ENCODE measurements around the gene FAM78B.
A peak's percentile ranks its signal among the peaks of the same experiment; 100 is the strongest.

FAM78B gene

DNA sequence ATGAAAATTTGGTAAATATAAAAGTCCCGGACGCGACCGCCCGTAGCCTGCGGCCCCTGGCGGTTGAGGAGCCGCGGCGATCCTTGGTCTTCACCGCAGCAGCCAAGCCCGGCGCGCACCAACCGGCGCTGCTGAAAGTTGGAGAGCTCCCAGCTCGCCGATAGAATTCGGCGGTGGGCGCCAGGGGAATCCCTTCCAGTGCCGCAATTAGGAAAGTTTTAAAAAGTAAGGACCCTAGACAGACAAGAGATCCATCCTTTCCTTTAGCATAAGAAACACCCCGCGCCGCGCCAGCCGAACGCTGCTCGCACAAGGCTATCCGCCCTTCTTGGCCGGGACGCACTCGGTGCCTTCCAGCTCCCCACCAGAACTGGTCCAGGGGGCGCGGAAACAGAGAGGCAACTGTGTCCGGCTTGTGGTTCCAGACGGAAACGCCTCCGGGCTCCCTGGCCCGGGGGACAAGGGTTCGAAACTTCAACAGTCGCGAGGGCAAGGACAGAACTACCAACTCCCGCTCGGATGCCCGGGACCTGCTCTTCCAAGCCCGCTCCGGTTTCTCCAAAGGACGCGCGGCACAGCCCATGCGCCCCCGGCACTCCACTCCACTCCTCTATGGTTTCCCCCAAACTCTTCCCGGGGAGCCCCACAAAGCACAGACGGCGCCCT is 1.7 kb downstream of the FAM78B start:
- no peak for DNase-seq (ENCODE audit: low spot score)

GRCh38 chr1:166164646-166164994 is 2.2 kb downstream of the FAM78B start:
- DNase-seq (ENCODE audit: low spot score), result no peak

DNA sequence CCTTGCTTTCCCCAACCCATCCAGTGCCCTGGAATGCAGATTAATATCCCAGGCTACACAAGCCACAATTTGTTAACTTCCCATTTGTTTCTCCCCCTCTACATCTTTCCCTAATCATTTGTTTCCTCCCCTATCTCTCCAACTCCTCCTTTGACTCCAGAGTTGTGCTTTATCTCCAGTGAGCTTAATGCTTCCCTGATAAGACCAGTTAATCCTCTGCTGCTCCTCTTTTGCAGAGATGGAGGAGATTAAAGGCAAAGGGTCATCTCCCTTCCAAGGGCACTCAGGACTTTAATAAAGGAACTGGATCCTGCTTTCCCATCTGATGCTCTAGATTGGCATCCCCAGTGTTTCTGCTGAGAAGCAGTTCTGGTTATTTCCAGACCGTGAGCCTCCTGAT is 7.1 kb downstream of the FAM78B start:
- DNase-seq (ENCODE audit: low spot score), result no peak

DNA sequence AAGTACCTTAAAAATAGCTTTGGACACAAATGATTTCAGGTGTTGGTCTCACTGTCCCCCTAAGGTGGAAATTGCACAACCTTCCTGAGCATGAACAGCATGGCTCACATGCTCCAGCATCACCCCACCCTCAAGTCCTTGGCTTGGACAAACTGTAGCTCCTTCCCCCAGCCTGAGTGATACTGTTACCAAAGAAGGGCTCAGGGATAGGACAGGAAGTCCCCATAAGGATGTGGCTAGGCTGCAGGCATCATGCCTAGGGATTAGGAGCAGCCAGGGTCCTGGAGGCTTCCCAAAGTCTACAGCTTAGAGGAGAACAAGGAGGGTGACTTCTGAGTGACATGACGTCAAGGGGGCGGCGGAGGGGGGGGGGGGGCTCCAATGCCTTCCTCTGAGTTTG is 10.1 kb downstream of the FAM78B start:
- no peak for DNase-seq (ENCODE audit: low spot score)

DNA sequence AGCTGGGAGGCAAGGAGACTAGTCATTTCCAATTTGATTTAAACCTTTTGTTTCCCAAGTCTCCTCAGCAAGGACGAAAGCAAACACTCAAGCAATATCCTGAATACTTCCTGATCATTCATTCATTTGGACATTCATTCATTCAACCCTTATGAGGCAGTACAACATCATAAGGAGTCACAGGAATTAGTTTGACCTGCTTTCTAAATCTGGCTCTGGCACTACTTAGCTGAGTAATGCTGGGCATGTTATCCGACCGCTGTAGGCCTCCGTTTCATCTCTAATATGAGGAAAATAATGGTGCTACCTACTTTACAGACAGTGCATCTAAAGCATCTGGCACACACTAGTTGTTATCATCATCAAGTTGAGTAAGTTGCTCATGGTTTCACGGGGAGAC is 11.7 kb downstream of the FAM78B start:
- no peak for DNase-seq (ENCODE audit: low spot score)

DNA sequence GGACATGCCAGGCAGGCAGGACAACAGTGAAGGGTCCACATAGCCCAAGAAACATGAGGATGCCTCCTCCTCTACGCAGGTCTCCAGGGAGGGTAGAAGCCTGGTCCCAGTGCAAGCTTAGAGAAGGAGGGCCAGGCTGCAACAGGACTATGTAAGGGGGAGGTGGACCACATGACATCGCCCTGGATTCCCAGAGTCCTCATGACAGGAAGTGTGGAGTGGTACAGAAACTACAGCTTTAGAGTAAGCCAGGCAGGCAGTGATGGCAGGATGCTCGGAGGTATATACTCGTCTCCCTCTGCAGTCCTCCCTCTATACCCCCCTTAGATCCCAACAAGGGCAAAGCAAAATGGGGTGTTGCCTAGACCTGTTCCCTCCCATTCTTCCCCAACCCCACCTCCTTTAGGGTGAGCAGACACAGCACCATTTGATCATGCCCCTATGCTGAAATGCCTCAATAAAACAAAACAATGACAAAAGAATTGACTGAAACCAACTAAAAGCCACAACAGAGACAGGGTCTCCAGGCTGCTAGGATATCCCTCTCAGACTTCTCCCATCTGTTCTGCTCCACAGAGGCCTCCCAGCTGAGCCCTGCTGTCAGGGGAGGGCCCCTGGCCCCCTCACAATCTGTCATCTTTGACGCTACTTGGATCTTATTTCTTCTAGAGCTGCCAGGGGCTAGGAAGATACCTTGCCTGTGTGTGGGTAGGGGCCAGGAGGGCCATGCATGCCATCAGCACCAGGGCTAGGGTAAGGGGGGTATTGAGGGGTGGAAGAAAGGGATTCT is 13.1 kb downstream of the FAM78B start:
- no peak for DNase-seq (ENCODE audit: low spot score)

DNA sequence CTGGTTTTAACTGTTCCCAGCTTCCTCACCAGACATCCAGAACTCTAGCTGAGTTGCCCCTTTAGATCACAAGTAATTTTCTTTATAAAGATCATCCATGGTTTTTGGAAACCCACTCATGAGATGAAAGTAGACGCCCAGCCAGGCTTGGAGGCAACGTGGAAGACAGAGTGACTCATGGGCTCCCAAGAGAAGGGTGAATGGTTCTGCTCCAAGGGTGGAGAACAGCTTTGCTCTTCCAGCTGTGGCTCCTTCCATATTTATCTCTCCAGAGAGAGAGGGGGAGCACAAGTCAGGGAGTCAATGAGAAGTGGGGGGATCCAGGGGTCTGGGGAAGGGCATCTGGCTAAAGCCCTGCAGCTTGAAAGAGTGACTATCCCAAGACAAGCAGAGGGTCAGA is 13.8 kb downstream of the FAM78B start:
- DNase-seq (ENCODE audit: low spot score), result no peak

DNA sequence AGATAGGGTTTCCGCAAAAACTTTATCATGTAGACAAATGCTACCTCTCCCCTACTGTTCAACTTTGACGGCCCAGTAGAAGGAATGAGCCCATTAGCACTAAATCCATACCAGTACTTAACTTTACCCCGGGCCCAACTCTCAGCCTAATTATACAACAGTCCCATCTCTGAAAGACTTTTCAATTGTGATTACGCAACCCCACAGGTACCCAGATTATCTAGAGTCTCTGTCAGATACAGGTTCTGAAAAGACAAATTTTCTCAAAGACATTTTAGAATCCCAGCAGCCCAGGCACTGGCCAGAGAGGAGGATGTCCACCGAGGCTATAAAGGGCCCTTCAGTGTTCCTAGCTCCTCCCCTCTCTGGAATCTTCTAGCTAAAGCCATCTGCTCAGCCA is 15.0 kb downstream of the FAM78B start:
- DNase-seq (ENCODE audit: low spot score), result no peak

- no peak for DNase-seq (ENCODE audit: low spot score)
These were observed 21.3 kb downstream of the FAM78B start for GRCh38 chr1:166145499-166145898.

DNA sequence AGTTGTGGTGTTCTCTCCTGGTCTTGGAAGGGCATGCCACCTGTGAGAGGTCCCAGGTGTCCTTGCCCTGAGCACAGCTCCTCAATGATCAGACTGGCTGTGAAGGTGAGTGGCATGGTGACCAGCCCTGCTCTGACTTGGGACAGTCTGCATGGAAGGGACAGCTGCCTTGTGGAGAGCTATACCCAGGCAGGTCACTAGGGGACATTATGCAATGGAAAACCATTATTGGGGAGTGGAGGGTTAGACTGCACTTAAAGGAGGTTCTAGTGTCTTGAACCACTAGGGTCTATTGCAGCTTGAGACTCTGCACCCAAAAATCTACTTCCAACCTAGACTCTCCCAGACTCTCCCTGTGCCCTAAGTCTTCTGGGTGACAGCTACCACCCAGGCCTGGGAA is 24.8 kb downstream of the FAM78B start:
- no peak for DNase-seq (ENCODE audit: low spot score)

DNA sequence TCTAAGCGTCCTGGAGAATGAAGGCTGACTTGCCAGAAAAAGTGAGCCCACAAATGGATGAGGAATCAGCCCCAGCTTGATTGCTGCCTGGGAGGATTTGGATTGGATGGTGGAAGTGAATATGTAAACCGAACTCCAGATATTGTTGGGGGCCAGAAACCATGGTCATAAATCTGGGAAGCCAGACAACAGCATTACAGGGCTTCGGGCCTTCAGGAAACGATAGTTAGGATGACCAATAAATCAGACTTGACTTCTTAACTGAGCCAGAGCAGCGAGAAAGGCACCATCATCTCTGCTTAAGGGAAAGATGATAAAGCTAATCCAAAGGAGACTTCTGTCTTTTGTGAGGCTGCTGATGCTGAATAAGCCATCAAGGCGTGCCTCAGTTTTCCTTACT is 26.6 kb downstream of the FAM78B start:
- DNase-seq (ENCODE audit: low spot score), result no peak

GRCh38 chr1:166139735-166140134 is 27.1 kb downstream of the FAM78B start:
- no peak for DNase-seq (ENCODE audit: low spot score)

GRCh38 chr1:166136699-166137401 is 30.0 kb downstream of the FAM78B start:
- DNase-seq (ENCODE audit: low spot score), result no peak

- no peak for DNase-seq (ENCODE audit: low spot score)
These were observed 30.6 kb downstream of the FAM78B start for GRCh38 chr1:166136222-166136621.

DNA sequence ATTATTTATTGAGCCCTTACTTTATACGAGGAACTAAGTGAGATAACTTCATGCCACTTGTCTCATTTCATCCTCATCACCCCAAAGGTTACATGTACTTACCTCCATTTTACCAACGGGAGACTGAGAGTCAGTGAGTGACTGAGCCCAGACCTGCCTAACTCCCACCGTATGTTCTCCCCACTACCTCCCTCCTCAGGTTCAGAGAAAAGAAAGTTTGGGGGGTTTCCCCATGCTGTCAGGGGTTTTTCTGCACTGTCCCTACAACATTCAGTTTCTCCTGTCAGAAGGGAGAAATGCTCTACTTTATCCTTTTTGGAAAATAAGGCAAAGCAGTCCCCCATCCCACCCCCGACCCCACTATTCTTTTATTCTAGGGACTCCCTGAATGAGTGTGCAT is 32.9 kb downstream of the FAM78B start:
- no peak for DNase-seq (ENCODE audit: low spot score)

DNA sequence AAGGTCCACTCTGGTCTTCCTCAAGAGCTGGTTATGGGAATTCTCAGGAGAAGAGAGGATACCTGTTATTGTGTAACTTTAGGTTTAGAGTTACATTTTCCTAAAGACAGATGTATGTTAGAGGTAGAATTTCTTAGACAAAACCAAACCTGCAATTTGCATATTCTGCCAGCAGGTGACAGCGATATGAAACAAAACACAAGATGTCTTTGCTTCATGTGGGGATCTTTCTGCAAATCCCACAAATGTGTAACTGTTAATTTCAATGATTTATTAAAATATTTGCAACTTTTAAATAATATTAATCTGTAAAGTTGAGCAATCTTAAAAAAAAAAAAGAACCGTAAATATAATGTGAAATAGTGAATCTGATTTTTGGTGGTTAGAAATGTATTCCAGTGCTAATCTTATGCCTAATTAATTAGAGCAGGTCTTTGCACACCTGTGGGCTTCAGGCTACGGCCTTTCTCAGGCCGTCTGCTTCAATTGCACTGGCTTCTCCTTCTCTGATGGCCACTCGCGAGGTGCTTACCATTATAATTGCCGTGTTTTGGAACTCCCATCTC is 33.4 kb downstream of the FAM78B start:
- peak; percentile 42 for DNase-seq (ENCODE audit: low spot score)

- no peak for DNase-seq (ENCODE audit: low spot score)
These were observed 34.3 kb downstream of the FAM78B start for GRCh38 chr1:166132496-166132895.

DNA sequence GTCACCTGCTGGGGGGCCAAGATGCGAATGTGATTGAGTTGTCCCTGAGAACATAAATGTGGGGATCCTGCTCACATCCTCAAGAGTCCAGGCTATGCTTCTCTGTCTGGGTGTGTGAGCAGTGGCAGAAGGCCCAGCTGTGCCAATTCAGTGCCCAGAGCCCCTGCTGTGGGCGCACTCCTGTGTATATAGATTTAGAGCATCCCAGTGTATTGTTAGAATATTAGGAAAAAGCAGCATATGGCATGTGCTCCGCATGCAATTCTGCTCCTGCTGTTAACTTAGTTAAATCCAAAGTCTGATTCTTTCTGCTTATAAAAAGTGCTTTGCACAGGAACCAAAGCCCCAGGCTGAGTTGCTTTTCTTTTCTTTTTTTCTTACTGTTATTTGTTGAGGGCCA is 37.8 kb downstream of the FAM78B start:
- no peak for DNase-seq (ENCODE audit: low spot score)

DNA sequence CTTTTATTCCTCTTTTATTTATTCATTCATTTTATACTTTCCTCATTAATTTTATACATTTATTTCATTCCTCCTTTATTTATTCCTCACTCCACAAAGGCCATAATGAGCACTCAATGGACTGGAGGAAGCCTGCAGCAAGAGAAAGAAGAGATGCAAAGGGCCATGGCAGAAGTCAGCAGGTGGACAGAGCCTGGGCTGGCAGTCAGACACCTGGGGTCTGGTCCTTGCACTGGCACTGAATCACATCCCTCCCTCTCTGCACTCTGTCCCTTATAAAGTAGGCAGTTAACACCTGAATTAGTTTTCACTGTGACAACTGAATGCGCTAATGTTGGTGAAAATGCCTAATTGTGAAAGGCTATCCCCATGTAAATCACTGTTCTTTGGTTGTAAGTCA is 38.6 kb downstream of the FAM78B start:
- DNase-seq (ENCODE audit: low spot score), result no peak

- DNase-seq (ENCODE audit: low spot score), result no peak
These were observed 39.8 kb downstream of the FAM78B start for GRCh38 chr1:166127003-166127402.

GRCh38 chr1:166122873-166123466 is 43.8 kb downstream of the FAM78B start:
- no peak for DNase-seq (ENCODE audit: low spot score)

GRCh38 chr1:166121010-166121409 is 45.8 kb downstream of the FAM78B start:
- DNase-seq (ENCODE audit: low spot score), result no peak

DNA sequence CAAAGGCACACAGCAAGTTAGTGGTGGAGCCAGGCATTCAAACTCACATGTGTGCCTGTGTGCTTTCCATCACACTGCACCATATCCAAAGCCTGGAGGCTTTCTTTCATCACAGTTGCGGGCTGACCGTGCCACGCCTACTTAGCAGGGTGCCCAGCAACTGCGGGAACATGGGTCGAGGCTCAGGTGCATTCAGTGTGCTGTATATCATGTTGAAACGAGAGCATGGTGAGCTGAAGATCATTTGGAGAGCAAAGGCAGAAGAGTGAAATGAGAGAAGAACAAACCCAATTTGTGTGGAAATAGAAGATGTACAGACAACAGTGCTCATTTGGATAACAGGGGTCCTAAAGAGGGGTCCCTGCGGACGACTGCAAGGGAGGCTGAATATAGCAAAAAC is 46.5 kb downstream of the FAM78B start:
- no peak for DNase-seq (ENCODE audit: low spot score)

Data from COLO829 (cell line).